DND-41 (cell line): ENCODE results near the gene CYP27B1.

Experiments used
- CTCF ChIP-seq: IDR thresholded peaks from 2 replicates; pipeline ENCODE4 v1.5.1; 2012; ENCODE audit warnings: borderline replicate concordance, low read length, moderate library complexity, mild to moderate bottlenecking; ENCODE audit not compliant: poor library complexity, severe bottlenecking; ENCODE audit errors: extremely low read depth
- EZH2 ChIP-seq: IDR thresholded peaks from 3 replicates; pipeline ENCODE4 v1.6.1; 2012; ENCODE audit warnings: borderline replicate concordance, low read depth, mild to moderate bottlenecking, moderate library complexity, low read length, inconsistent platforms; ENCODE audit not compliant: severe bottlenecking

- no peak for TF ChIP-seq CTCF
- TF ChIP-seq EZH2 = no peak
Observed at GRCh38 chr12:57755454-57756372, 11.2 kb downstream of the CYP27B1 start.
